ENCODE results near the gene ABI3BP. TPM values are rescaled to one million over a fixed set of nuclear protein-coding genes. Genes with fewer than 3 reads are reported as not detected.
A peak's percentile ranks its signal among the peaks of the same experiment; 100 is the strongest.

ABI3BP gene
- total RNA-seq, 5 donors from 2014 or later (not counting 1 experiment from before 2014, with no cell fraction given): 0.18 to 0.66 (median 0.43) TPM; not detected in 2

DNA sequence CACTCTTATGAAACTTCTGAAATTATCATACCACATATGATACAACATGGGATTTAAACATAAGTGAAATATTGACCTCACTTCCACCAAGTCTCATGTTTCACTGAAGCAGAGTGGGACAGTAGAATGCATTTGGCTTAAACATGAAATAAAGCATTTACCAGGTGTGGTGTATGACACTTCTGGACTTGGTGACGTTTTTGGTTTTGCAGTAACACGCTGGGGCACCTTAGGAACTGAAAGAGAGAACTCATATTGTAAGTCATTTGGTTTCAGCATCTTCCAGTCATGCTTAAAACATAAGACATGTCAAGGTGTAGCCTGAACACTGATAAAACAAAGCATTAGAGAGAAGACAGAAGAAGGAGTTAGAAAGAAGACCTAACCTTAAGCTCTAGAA is 188.6 kb downstream of the ABI3BP start:
- CTCF ChIA-PET: no interaction called here

DNA sequence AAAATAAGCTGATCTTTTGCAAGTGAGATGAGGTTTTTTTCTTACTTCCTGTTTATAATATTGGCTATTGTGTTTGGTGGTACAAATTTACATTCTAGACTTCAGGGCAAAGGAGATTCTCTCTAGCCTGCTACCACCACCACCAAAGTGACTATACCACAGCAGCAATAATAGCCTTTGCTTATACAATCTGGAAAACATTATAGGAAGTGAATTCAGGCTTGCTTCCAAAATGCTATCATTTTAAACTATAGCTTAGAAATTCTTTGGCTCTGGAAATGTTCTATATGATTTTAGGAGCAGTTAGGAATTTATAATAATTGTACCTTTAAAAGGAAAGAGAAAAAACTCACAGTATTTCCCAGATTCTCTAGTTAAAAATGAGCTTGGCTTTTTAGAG is 189.5 kb downstream of the ABI3BP start:
- no peaks in the 10 kb centered on the region for H3K9me3 Mint-ChIP-seq
- no peak for ATAC-seq (replicated peaks in 1 of 4)

More for the DNA sequence above, 188.6 kb downstream of the ABI3BP start:
- POLR2A ChIA-PET: interaction anchor here in 1 of 2 donors (0.6 kb wide), 1 partner anchor 8 kb away, joined by 3 read pairs; no protein-coding TSS in a partner anchor
- ATAC-seq (replicated peaks in 1 of 4) (no peak), DNase-seq (no peak)
- H3K4me1 ChIP-seq (ENCODE audit: control insufficient read depth in 1 of 2, extremely low read depth in 1 of 2, insufficient read depth in 2 of 2, low read length in 2 of 2): no peaks in the 10 kb centered on the region
- H3K4me3 ChIP-seq (ENCODE audit: control insufficient read depth in 1 of 2, extremely low read depth in 1 of 2, low read length in 1 of 2): no peak overlapping the region
- H3K9me3 Mint-ChIP-seq: no peaks in the 10 kb centered on the region
- WGBS (ENCODE audit: insufficient coverage): no CpG with 5 or more reads among the region's 2 CpGs
- no peaks in the 10 kb centered on the region for H3K9me3 ChIP-seq
- H3K36me3 Mint-ChIP-seq: no peaks in the 10 kb centered on the region
- no peaks in the 10 kb centered on the region for H3K36me3 ChIP-seq (ENCODE audit: control insufficient read depth in 2 of 2, extremely low read depth in 1 of 2, insufficient read depth in 1 of 2, low read length in 1 of 2)
- H3K27me3 Mint-ChIP-seq: peaks cover 8 to 12% of the 10 kb centered on the region in 2 donors
- no peaks in the 10 kb centered on the region for H3K4me1 Mint-ChIP-seq
- no peak overlapping the region for H3K4me3 Mint-ChIP-seq
- H3K27ac ChIP-seq (ENCODE audit: low read length): no peak overlapping the region
- H3K27ac Mint-ChIP-seq: no peak overlapping the region
- H3K27me3 ChIP-seq (replicated peaks in 1 of 2; ENCODE audit: control insufficient read depth in 2 of 2, extremely low read depth in 1 of 2, insufficient read depth in 2 of 2, low read length in 1 of 2): no peaks in the 10 kb centered on the region

DNA sequence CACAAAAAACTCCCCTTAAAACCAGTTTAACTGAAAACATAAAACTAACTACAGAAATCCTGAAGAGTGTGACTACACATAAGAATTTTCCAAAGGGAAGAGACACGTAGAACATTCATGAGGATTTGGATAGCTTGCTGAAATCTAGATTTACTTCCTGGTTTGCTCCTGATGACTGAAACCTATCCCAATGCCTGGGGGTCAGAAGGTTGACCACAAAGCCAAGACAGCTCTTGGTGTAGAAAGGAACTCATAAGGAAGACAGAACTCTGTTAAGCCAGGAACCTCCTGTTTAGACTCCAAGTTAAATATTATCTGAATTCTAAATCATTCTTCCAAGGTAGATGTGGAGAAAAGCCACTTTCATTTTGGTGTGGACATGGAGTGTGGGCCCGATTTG is 191.1 kb downstream of the ABI3BP start:
- Histone ChIP-seq H3K27me3 (replicated peaks in 1 of 2; ENCODE audit: control insufficient read depth in 2 of 2, extremely low read depth in 1 of 2, insufficient read depth in 2 of 2, low read length in 1 of 2) (no peaks in the 10 kb centered on the region), H3K36me3 (ENCODE audit: control insufficient read depth in 2 of 2, extremely low read depth in 1 of 2, insufficient read depth in 1 of 2, low read length in 1 of 2) (no peaks in the 10 kb centered on the region), H3K4me1 (ENCODE audit: control insufficient read depth in 1 of 2, extremely low read depth in 1 of 2, insufficient read depth in 2 of 2, low read length in 2 of 2) (no peaks in the 10 kb centered on the region), H3K27ac (ENCODE audit: low read length) (no peak overlapping the region), H3K9me3 (no peaks in the 10 kb centered on the region), H3K4me3 (ENCODE audit: control insufficient read depth in 1 of 2, extremely low read depth in 1 of 2, low read length in 1 of 2) (no peak overlapping the region)
- Mint-ChIP-seq H3K4me3 (no peak overlapping the region), H3K9me3 (no peaks in the 10 kb centered on the region), H3K36me3 (no peaks in the 10 kb centered on the region), H3K4me1 (no peaks in the 10 kb centered on the region), H3K27ac (no peak overlapping the region), H3K27me3 (peaks cover 5 to 8% of the 10 kb centered on the region in 2 donors)
- POLR2A ChIA-PET: no interaction called here
- CTCF ChIA-PET: no interaction called here
- DNase-seq: no peak
- no CpG with 5 or more reads among the region's 2 CpGs for WGBS (ENCODE audit: insufficient coverage)
- no peak for ATAC-seq (replicated peaks in 1 of 4)

More for the DNA sequence above, 189.5 kb downstream of the ABI3BP start:
- Mint-ChIP-seq H3K27ac (no peak overlapping the region), H3K4me3 (no peak overlapping the region), H3K36me3 (no peaks in the 10 kb centered on the region), H3K4me1 (no peaks in the 10 kb centered on the region), H3K27me3 (peaks cover 8% of the 10 kb centered on the region in 2 donors)
- H3K27ac ChIP-seq (ENCODE audit: low read length): no peak overlapping the region
- CTCF ChIA-PET: interaction anchor here (0.6 to 1.2 kb wide), 2 partner anchors 143 to 487 kb away, joined by 3 to 6 read pairs; no protein-coding TSS in a partner anchor
- POLR2A ChIA-PET: no interaction called here
- DNase-seq: no peak
- no peaks in the 10 kb centered on the region for H3K27me3 ChIP-seq (replicated peaks in 1 of 2; ENCODE audit: control insufficient read depth in 2 of 2, extremely low read depth in 1 of 2, insufficient read depth in 2 of 2, low read length in 1 of 2)
- H3K9me3 ChIP-seq: no peaks in the 10 kb centered on the region
- H3K4me3 ChIP-seq (ENCODE audit: control insufficient read depth in 1 of 2, extremely low read depth in 1 of 2, low read length in 1 of 2): no peak overlapping the region
- no peaks in the 10 kb centered on the region for H3K36me3 ChIP-seq (ENCODE audit: control insufficient read depth in 2 of 2, extremely low read depth in 1 of 2, insufficient read depth in 1 of 2, low read length in 1 of 2)
- no peaks in the 10 kb centered on the region for H3K4me1 ChIP-seq (ENCODE audit: control insufficient read depth in 1 of 2, extremely low read depth in 1 of 2, insufficient read depth in 2 of 2, low read length in 2 of 2)

DNA sequence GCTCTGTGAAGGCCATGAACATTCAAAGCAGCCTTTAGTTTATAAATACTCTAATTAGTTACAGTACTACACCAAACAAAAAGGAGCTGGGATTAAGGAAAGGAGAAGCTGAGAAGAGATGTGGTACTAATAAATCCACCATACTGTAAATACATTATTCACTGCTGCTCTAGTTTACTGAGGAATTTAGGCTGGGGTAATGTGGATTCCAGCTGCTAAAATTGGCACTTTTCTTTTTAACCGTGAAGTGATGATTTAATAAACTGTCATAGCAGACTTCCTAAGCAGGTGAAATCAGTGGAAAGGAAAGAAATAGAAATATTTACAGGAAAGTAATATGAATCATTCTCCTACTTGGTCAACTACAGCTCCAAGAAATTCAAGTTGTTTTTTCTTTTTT is 195.2 kb downstream of the ABI3BP start:
- H3K4me3 ChIP-seq (ENCODE audit: control insufficient read depth in 1 of 2, extremely low read depth in 1 of 2, low read length in 1 of 2): no peak overlapping the region
- no peaks in the 10 kb centered on the region for H3K4me1 ChIP-seq (ENCODE audit: control insufficient read depth in 1 of 2, extremely low read depth in 1 of 2, insufficient read depth in 2 of 2, low read length in 2 of 2)
- no CpG with 5 or more reads among the region's 1 CpG for WGBS (ENCODE audit: insufficient coverage)
- Mint-ChIP-seq H3K9me3 (no peaks in the 10 kb centered on the region), H3K27me3 (no peaks in the 10 kb centered on the region), H3K36me3 (no peaks in the 10 kb centered on the region), H3K4me1 (peaks cover 0 to 6% (median 5%) of the 10 kb centered on the region in 3 donors), H3K4me3 (no peak overlapping the region), H3K27ac (no peak overlapping the region)
- ATAC-seq (replicated peaks in 1 of 4) (no peak), DNase-seq (no peak)
- no peaks in the 10 kb centered on the region for H3K36me3 ChIP-seq (ENCODE audit: control insufficient read depth in 2 of 2, extremely low read depth in 1 of 2, insufficient read depth in 1 of 2, low read length in 1 of 2)
- ChIA-PET CTCF (interaction anchor here in 1 of 2 donors (0.7 kb wide), 1 partner anchor 80 kb away, joined by 5 read pairs; no protein-coding TSS in a partner anchor), POLR2A (no interaction called here)
- H3K27me3 ChIP-seq (replicated peaks in 1 of 2; ENCODE audit: control insufficient read depth in 2 of 2, extremely low read depth in 1 of 2, insufficient read depth in 2 of 2, low read length in 1 of 2): peaks cover 0 to 2% of the 10 kb centered on the region in 2 experiments
- no peak overlapping the region for H3K27ac ChIP-seq (ENCODE audit: low read length)
- H3K9me3 ChIP-seq: no peaks in the 10 kb centered on the region

DNA sequence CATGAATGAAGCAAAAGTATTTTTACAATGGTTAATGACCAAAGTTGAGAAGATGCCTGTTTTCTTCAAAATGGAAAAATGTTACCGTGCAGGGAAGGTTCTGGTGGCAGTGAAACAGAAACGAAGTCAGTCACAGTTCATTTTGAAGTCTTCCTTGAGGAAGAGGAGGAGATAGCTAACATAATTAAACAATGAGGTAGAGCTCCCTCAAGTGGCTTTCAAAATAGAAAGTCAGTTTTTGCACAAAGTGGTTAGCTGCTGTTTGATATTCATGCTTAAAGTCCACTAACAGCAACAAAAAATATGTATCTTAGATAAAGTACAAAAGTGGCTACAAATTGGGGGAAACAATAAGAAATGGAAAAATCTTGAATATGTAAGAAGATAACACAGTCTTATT is 196.7 kb downstream of the ABI3BP start:
- Histone ChIP-seq H3K36me3 (ENCODE audit: control insufficient read depth in 2 of 2, extremely low read depth in 1 of 2, insufficient read depth in 1 of 2, low read length in 1 of 2) (no peaks in the 10 kb centered on the region), H3K9me3 (no peaks in the 10 kb centered on the region), H3K4me3 (ENCODE audit: control insufficient read depth in 1 of 2, extremely low read depth in 1 of 2, low read length in 1 of 2) (no peak overlapping the region), H3K27me3 (replicated peaks in 1 of 2; ENCODE audit: control insufficient read depth in 2 of 2, extremely low read depth in 1 of 2, insufficient read depth in 2 of 2, low read length in 1 of 2) (peaks cover 0 to 2% of the 10 kb centered on the region in 2 experiments), H3K4me1 (ENCODE audit: control insufficient read depth in 1 of 2, extremely low read depth in 1 of 2, insufficient read depth in 2 of 2, low read length in 2 of 2) (no peaks in the 10 kb centered on the region), H3K27ac (ENCODE audit: low read length) (no peak overlapping the region)
- H3K27ac Mint-ChIP-seq: no peak overlapping the region
- DNase-seq (peak in 1 of 35 experiments; percentile 4), ATAC-seq (replicated peaks in 1 of 4) (no peak)
- no peaks in the 10 kb centered on the region for H3K9me3 Mint-ChIP-seq
- H3K4me1 Mint-ChIP-seq: peaks cover 0 to 6% (median 5%) of the 10 kb centered on the region in 3 donors
- no peaks in the 10 kb centered on the region for H3K36me3 Mint-ChIP-seq
- H3K4me3 Mint-ChIP-seq: no peak overlapping the region
- CTCF ChIA-PET: interaction anchor here in 1 of 2 donors (0.9 to 1.3 kb wide), 2 partner anchors 10 to 965 kb away, joined by 3 to 7 read pairs; no protein-coding TSS in a partner anchor
- POLR2A ChIA-PET: interaction anchor here in 1 of 2 donors (0.7 kb wide), 1 partner anchor 8 kb away, joined by 3 read pairs; no protein-coding TSS in a partner anchor
- H3K27me3 Mint-ChIP-seq: no peaks in the 10 kb centered on the region
- WGBS (ENCODE audit: insufficient coverage): 0% methylated on average over 1 of the region's 2 CpGs

DNA sequence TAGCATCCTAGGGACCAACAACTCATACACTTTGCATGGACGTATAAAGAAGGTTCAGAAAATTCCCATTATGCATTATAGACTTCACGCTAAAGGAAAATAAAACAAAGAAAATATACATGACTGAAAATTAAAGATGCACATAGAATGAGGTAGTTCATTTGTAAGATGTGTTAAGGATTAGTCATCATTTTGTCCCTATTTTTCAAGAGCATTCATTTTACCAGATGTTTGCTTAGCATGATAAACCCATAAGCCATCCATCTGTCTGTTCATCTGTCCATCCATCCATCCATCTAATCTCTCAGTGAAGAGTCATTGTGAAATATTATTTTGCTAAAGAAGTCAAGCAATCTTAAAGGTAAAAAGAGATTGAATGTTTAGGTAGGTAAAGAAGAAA is 203.6 kb downstream of the ABI3BP start:
- no peaks in the 10 kb centered on the region for H3K4me1 Mint-ChIP-seq
- H3K27me3 Mint-ChIP-seq: no peaks in the 10 kb centered on the region
- H3K4me1 ChIP-seq (ENCODE audit: control insufficient read depth in 1 of 2, extremely low read depth in 1 of 2, insufficient read depth in 2 of 2, low read length in 2 of 2): no peaks in the 10 kb centered on the region
- H3K36me3 Mint-ChIP-seq: no peaks in the 10 kb centered on the region
- H3K4me3 ChIP-seq (ENCODE audit: control insufficient read depth in 1 of 2, extremely low read depth in 1 of 2, low read length in 1 of 2): no peak overlapping the region
- ChIA-PET POLR2A (no interaction called here), CTCF (no interaction called here)
- H3K9me3 Mint-ChIP-seq: peaks cover 0 to 7% (median 0%) of the 10 kb centered on the region in 3 donors
- peaks cover 0 to 2% of the 10 kb centered on the region in 2 experiments for H3K27me3 ChIP-seq (replicated peaks in 1 of 2; ENCODE audit: control insufficient read depth in 2 of 2, extremely low read depth in 1 of 2, insufficient read depth in 2 of 2, low read length in 1 of 2)
- no peak overlapping the region for H3K4me3 Mint-ChIP-seq
- H3K36me3 ChIP-seq (ENCODE audit: control insufficient read depth in 2 of 2, extremely low read depth in 1 of 2, insufficient read depth in 1 of 2, low read length in 1 of 2): no peaks in the 10 kb centered on the region
- ATAC-seq (replicated peaks in 1 of 4) (no peak), DNase-seq (no peak)
- WGBS (ENCODE audit: insufficient coverage): no CpG with 5 or more reads among the region's 2 CpGs
- no peaks in the 10 kb centered on the region for H3K9me3 ChIP-seq
- no peak overlapping the region for H3K27ac Mint-ChIP-seq
- H3K27ac ChIP-seq (ENCODE audit: low read length): no peak overlapping the region
